SH-SY5Y (cell line): ENCODE measurements around the gene GRB10.

Experiments
- GATA2 ChIP-seq: IDR thresholded peaks from 2 replicates; pipeline ENCODE4 v1.6.1; 2011; ENCODE audit warnings: mild to moderate bottlenecking, low read depth, low read length
- GATA3 ChIP-seq: IDR thresholded peaks from 2 replicates; pipeline ENCODE4 v1.6.1; 2011; ENCODE audit warnings: low read depth, mild to moderate bottlenecking, low read length, moderate library complexity

DNA sequence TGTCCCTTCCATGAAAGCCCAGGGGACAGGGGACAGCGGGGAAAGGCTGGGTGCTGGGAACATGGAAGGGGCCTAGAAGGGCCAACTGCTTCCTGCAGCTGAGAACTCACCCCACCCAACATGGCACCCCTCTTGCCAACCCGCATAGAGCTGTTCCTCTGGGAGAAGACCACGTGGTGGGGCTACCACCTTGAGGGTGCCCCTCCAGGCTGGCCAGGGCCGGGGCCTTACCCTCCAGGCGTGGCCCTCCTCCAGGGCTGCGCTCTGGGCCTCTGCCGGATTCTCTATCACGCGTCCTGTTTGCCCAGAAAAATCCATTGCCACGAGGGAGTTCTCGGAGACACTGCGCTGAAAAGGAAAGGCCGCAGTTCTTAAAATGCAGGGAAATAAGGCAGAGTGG lies 177.6 kb downstream of the GRB10 start:
- TF ChIP-seq GATA3 (no peak), GATA2 (no peak)
